Smooth muscle cell of the brain vasculature (primary cell): ENCODE measurements around the gene ARHGEF33.

Experiments used
- DNase-seq: peaks from one replicate; pipeline ENCODE4 v3.0.0-alpha.2; 2012; ENCODE audit warnings: low read depth, low spot score

ARHGEF33 gene

GRCh38 chr2:38889575-38889974 lies at the start of gene ARHGEF33:
ARHGEF33 (plus strand) TSS chr2:38889875; CDS start chr2:38919448, 29,573 bp downstream.
- DNase-seq: no peak

- no peak for DNase-seq
These were observed 39.6 kb upstream of the ARHGEF33 start for GRCh38 chr2:38850045-38850444.

- no peak for DNase-seq
These were observed 33.5 kb upstream of the ARHGEF33 start for GRCh38 chr2:38856165-38856564.

GRCh38 chr2:38862476-38862875 lies 27.2 kb upstream of the ARHGEF33 start:
- no peak for DNase-seq

GRCh38 chr2:38863061-38863695 lies 26.5 kb upstream of the ARHGEF33 start:
- no peak for DNase-seq

GRCh38 chr2:38866773-38867443 lies 22.8 kb upstream of the ARHGEF33 start:
- no peak for DNase-seq

- no peak for DNase-seq
These were observed 18.2 kb upstream of the ARHGEF33 start for GRCh38 chr2:38871432-38871831.

GRCh38 chr2:38873763-38874162 lies 15.9 kb upstream of the ARHGEF33 start:
- DNase-seq: no peak

GRCh38 chr2:38875227-38875575 lies 14.5 kb upstream of the ARHGEF33 start:
- no peak for DNase-seq

- peak; percentile 43 for DNase-seq
These were observed 13.9 kb upstream of the ARHGEF33 start, which contains the start of the genes DHX57 and MORN2 for GRCh38 chr2:38875576-38876367. DHX57 (minus strand) TSS chr2:38875934; CDS start chr2:38868405, 7,529 bp downstream. MORN2 (plus strand) TSS chr2:38875976.

- no peak for DNase-seq
These were observed 13.3 kb upstream of the ARHGEF33 start for GRCh38 chr2:38876407-38876806.

- no peak for DNase-seq
These were observed 3.6 kb upstream of the ARHGEF33 start for GRCh38 chr2:38886063-38886462.

GRCh38 chr2:38887347-38887746 lies 2.3 kb upstream of the ARHGEF33 start:
- no peak for DNase-seq

GRCh38 chr2:38887902-38888554 lies 1.6 kb upstream of the ARHGEF33 start:
- no peak for DNase-seq

GRCh38 chr2:38889045-38889444 lies 630 bp upstream of the ARHGEF33 start:
- DNase-seq: no peak

GRCh38 chr2:38892819-38893218 lies 3.1 kb downstream of the ARHGEF33 start:
- no peak for DNase-seq

- no peak for DNase-seq
These were observed 8.6 kb downstream of the ARHGEF33 start for GRCh38 chr2:38898256-38898655.

GRCh38 chr2:38900726-38901125 lies 11.1 kb downstream of the ARHGEF33 start:
- DNase-seq: no peak

- DNase-seq: no peak
These were observed 15.6 kb downstream of the ARHGEF33 start for GRCh38 chr2:38905251-38905650.

- no peak for DNase-seq
These were observed 17.6 kb downstream of the ARHGEF33 start for GRCh38 chr2:38907242-38907641.

- no peak for DNase-seq
These were observed 18.3 kb downstream of the ARHGEF33 start for GRCh38 chr2:38907743-38908562.
